GM12892 (cell line): Measurements from ENCODE around the gene NPR2.

Experiments
- DNase-seq: peaks from one replicate; pipeline ENCODE4 v3.0.0; 2011; ENCODE audit not compliant: insufficient read length
- FAIRE-seq: peaks from 2 replicates; lab custom pipeline; 2011; peaks lifted over from hg19 to GRCh38; lab: Jason Lieb, UNC
- POLR2A ChIP-seq: IDR thresholded peaks from 2 replicates; pipeline ENCODE4 v1.6.1; 2011; ENCODE audit warnings: low read depth, low read length, control low read depth
- POLR2AphosphoS5 ChIP-seq: IDR thresholded peaks from 2 replicates; pipeline ENCODE4 v1.6.1; 2011; ENCODE audit warnings: low read depth, low read length, control low read depth
- TAF1 ChIP-seq: IDR thresholded peaks from 2 replicates; pipeline ENCODE4 v1.6.1; 2011; ENCODE audit warnings: low read depth, mild to moderate bottlenecking, control low read depth, low read length, borderline replicate concordance

The NPR2 gene

GRCh38 chr9:35810122-35810521, 18.7 kb downstream of the NPR2 start:
- FAIRE-seq (no peak), DNase-seq (no peak)
- TF ChIP-seq POLR2A = no peak

DNA sequence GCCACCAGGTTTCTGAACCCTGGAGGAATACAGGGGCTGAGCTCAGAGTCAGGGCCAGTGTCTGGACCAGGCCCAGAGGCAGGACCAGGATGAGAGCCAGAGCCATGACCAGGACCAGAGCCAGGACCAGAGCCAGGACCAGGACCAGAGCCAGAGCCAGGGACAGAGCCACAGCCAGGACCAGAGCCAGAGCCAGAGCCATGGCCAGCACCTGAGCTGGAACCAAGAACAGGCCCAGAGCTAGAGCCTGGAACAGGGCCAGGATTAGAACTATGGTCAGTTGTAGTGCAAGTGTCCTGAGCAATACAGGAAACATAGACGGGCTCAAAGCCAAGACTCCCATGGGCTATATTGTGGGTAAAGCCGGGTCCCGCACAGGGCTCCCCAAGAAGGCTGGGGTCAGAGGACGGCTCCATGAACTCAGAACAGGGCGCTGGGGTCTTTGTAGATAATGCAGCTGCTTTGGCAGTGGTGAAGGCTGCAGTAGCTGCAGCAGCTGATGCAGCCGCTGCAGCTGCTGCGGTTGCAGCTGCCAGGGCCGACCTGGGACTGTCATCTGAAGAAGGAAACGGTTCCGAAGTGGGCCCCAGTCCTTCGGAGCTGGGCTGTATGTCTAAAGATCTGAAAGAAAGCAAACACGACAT, 20.1 kb downstream of the NPR2 start:
- TF ChIP-seq POLR2A (no peak), TAF1 (no peak), POLR2AphosphoS5 (no peak)
- DNase-seq (no peak), FAIRE-seq (no peak)

GRCh38 chr9:35812025-35812602, 20.7 kb downstream of the NPR2 start, which contains the start of gene SPAG8:
Gene SPAG8 (minus strand): TSS chr9:35812262. CDS start chr9:35812147, 115 bp downstream.
- TF ChIP-seq POLR2A (peak; percentile 32; the same call in 1 of the 2 replicates), POLR2AphosphoS5 (peak; percentile 38; the same call in 1 of the 2 replicates), TAF1 (no peak)
- FAIRE-seq (peak; percentile 97), DNase-seq (peak; percentile 92)

- TF ChIP-seq TAF1 (no peak), POLR2A (no peak)
- FAIRE-seq = no peak
- DNase-seq = no peak
Observed at GRCh38 chr9:35813434-35814105, 22.2 kb downstream of the NPR2 start.

- TF ChIP-seq POLR2AphosphoS5 = no peak
- FAIRE-seq (no peak), DNase-seq (peak; percentile 42)
Observed at GRCh38 chr9:35814106-35814840, 22.9 kb downstream of the NPR2 start.

- TF ChIP-seq POLR2AphosphoS5 (peak; percentile 77), TAF1 (peak; percentile 83), POLR2A (peak; percentile 90)
- peak; percentile 97 for DNase-seq
- FAIRE-seq = peak; percentile 97
Observed at GRCh38 chr9:35814841-35815543, 23.6 kb downstream of the NPR2 start, which contains the start of gene HINT2. Gene HINT2 (minus strand): TSS chr9:35815042. CDS start chr9:35814979, 63 bp downstream.

GRCh38 chr9:35816708-35817107, 25.3 kb downstream of the NPR2 start:
- no peak for TF ChIP-seq TAF1
- no peak for TF ChIP-seq POLR2AphosphoS5
- no peak for TF ChIP-seq POLR2A
- FAIRE-seq (no peak), DNase-seq (no peak)

DNA sequence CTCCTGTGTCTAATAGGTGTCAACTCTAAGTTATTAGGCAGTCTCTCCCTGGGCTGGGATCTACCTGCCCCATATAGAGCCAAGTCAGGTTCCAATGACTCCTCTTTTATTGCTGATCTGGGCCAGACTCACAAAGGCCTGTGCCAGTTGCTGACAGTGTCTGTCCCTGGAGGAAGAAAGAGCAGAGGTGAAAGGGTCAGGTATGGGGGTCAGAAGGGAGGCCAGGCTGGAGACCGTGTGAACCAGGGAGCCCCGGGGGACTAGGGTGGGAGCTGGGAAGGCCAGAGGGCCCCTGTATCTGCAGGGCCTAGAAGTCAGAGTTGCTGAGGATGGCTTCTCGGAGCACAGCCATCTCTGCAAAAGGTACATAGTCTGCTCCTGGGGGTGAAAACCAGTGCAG, 26.9 kb downstream of the NPR2 start:
- TF ChIP-seq TAF1 (no peak), POLR2AphosphoS5 (no peak), POLR2A (no peak)
- DNase-seq (no peak), FAIRE-seq (no peak)

DNA sequence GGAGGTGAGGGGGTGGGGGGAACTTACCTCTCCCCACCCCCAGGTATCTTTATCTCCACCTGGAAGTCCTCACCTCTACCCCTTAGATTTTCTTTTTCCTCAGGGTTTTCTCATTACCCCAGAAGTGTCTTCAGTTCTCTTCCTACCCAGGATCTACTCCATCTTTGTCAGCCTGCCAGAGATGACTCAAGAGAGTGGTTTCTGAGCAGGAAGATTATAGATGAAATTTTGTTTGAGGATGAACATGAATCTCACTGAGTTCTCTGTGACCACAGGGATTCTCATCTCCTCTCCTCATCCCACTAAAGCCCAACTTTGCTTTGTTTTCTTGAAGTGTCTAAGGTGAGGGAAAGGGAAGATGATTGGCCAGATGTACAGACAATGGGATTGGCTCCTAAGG, 28.7 kb downstream of the NPR2 start:
- TF ChIP-seq POLR2AphosphoS5 (no peak), TAF1 (no peak), POLR2A (no peak)
- FAIRE-seq = no peak
- DNase-seq = no peak

DNA sequence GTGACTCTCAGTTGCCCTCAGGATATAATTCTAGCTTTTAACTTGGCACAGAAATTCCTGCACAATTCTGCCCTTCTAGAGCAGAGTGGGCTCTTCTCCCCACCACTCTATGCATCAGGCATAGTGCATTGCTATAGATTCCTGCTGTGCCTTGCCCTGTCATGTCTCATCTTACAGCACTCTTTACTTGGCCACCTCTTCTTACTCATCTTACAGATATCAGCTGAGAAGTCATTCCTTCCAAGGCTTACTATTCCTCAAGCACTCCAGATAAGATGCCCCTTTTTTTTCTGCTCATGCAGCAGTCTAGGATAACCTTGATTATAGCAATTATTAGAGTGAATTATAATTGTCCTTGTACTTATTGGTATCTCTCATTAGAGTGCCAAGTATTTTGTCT, 31.5 kb downstream of the NPR2 start:
- DNase-seq (no peak), FAIRE-seq (no peak)
- TF ChIP-seq TAF1 (no peak), POLR2AphosphoS5 (no peak), POLR2A (no peak)
